Measurements from ENCODE around the gene ITPR3. TPM values are rescaled to one million over a fixed set of nuclear protein-coding genes. Genes with fewer than 3 reads are reported as not detected.

The ITPR3 gene
- total and polyA plus RNA-seq, 2 of the 13 experiments (the other 11 are each of a cell fraction or from before 2014, with no cell fraction given) = 3.8 to 21.4 TPM

GRCh38 chr6:33744895-33745546 is 123.9 kb downstream of the ITPR3 start (continued):
- no peak for TF ChIP-seq ZBTB40 (IDR thresholded peaks at IDR 0.05)
- TF ChIP-seq ZBTB40 (CRISPR knock-in tag; IDR thresholded peaks at IDR 0.05) = 0 out of 2 replicates have a peak, but pooled peaks have one; percentile 19
- TF ChIP-seq NONO (IDR thresholded peaks at IDR 0.05) = no peak
- no peak for TF ChIP-seq NONO (CRISPR knock-in tag; conservative IDR thresholded peaks at IDR 0.05)
- no peak for TF ChIP-seq ZNF552 (CRISPR knock-in tag; IDR thresholded peaks at IDR 0.05; ENCODE audit: borderline replicate concordance)
- no peak for TF ChIP-seq TP53 (CRISPR knock-in tag; conservative IDR thresholded peaks at IDR 0.05)
- TF ChIP-seq ZNF546 (CRISPR knock-in tag; conservative IDR thresholded peaks at IDR 0.05) = no peak
- TF ChIP-seq ZNF280B (CRISPR knock-in tag; IDR thresholded peaks at IDR 0.05; ENCODE audit: borderline replicate concordance) = no peak
- TF ChIP-seq ZNF34 (CRISPR knock-in tag; IDR thresholded peaks at IDR 0.05; ENCODE audit: borderline replicate concordance) = no peak
- no peak for TF ChIP-seq ZFP36L2 (CRISPR knock-in tag; IDR thresholded peaks at IDR 0.05)
- no peak for TF ChIP-seq CERS6 (CRISPR knock-in tag; IDR thresholded peaks at IDR 0.05)
- no peak for TF ChIP-seq SMYD3 (CRISPR knock-in tag; IDR thresholded peaks at IDR 0.05)
- TF ChIP-seq MIXL1 (CRISPR knock-in tag; IDR thresholded peaks at IDR 0.05) = no peak
- no peak for TF ChIP-seq ZNF510 (CRISPR knock-in tag; IDR thresholded peaks at IDR 0.05; ENCODE audit: low read depth)
- TF ChIP-seq SP2 (CRISPR knock-in tag; IDR thresholded peaks at IDR 0.05) = peak; percentile 8; the same call in 1 of the 2 replicates
- no peak for TF ChIP-seq GMEB2 (CRISPR knock-in tag; IDR thresholded peaks at IDR 0.05; ENCODE audit: low read depth)
- TF ChIP-seq ZNF777 (CRISPR knock-in tag; IDR thresholded peaks at IDR 0.05) = 0 out of 2 replicates have a peak, but pooled peaks have one; percentile 31

All from HepG2 (cell line).